HAP-1 (cell line): ENCODE data around the gene TMA16.

Source experiments
- DNase-seq, 2 experiments: peaks; one replicate each; pipeline ENCODE4 v3.0.0-alpha.2; 2016 to 2020; ENCODE audit warnings: low spot score in 2 of 2
- H3K27me3 ChIP-seq: fragments of 250-450 bp; sonication (Bioruptor Pico); 2 replicates; pipeline ENCODE4 v1.5.1; 2020; ENCODE audit warnings: low read depth, mild to moderate bottlenecking, moderate library complexity
- H3K36me3 ChIP-seq: fragments of 250-450 bp; sonication (Bioruptor Pico); replicated peaks from 2 replicates; pipeline ENCODE4 v1.5.1; 2020; ENCODE audit warnings: mild to moderate bottlenecking
- H3K4me1 ChIP-seq: fragments of 250-450 bp; sonication (Bioruptor Pico); 2 replicates; pipeline ENCODE4 v1.5.1; 2020; ENCODE audit warnings: mild to moderate bottlenecking
- H3K4me3 ChIP-seq: fragments of 250-450 bp; sonication (Bioruptor Pico); 2 replicates; pipeline ENCODE4 v1.5.1; 2020; ENCODE audit warnings: mild to moderate bottlenecking, moderate library complexity
- H3K9me3 ChIP-seq: fragments of 250-450 bp; sonication (Bioruptor Pico); 2 replicates; pipeline ENCODE4 v1.5.1; 2020; ENCODE audit warnings: mild to moderate bottlenecking, moderate library complexity
- in situ Hi-C: fragments of 300-500 bp; cut with MboI; formaldehyde crosslinking; loops from 3 replicates; pipeline ENCODE4 v1.14.3; 2020; ENCODE audit warnings: low sequenced_read_pairs, inconsistent platforms, mixed read lengths

TMA16 gene

GRCh38 chr4:163485589-163485988 lies 8.9 kb upstream of the TMA16 start:
- in situ Hi-C loops = no loop called here
- Histone ChIP-seq H3K4me3 (no peak overlapping the region), H3K4me1 (no peaks in the 10 kb centered on the region), H3K36me3 (no peaks in the 10 kb centered on the region), H3K27me3 (no peaks in the 10 kb centered on the region), H3K9me3 (no peaks in the 10 kb centered on the region)
- no peak for DNase-seq

- H3K9me3 ChIP-seq = no peaks in the 10 kb centered on the region
- in situ Hi-C loops = no loop called here
- DNase-seq = no peak
- H3K36me3 ChIP-seq = no peaks in the 10 kb centered on the region
- no peaks in the 10 kb centered on the region for H3K4me1 ChIP-seq
- no peaks in the 10 kb centered on the region for H3K27me3 ChIP-seq
- no peak overlapping the region for H3K4me3 ChIP-seq
These were observed 8.2 kb upstream of the TMA16 start for GRCh38 chr4:163486321-163486720.

GRCh38 chr4:163489929-163490328 lies 4.6 kb upstream of the TMA16 start:
- in situ Hi-C loops = no loop called here

GRCh38 chr4:163492951-163493504 lies 1.5 kb upstream of the TMA16 start:
- no peak overlapping the region for H3K4me3 ChIP-seq
- H3K36me3 ChIP-seq = no peaks in the 10 kb centered on the region; the same call in 1 of the 2 replicates
- H3K4me1 ChIP-seq = peaks cover 3% of the 10 kb centered on the region; the same call in 1 of the 2 replicates
- H3K9me3 ChIP-seq = no peaks in the 10 kb centered on the region
- DNase-seq = no peak
- no peaks in the 10 kb centered on the region for H3K27me3 ChIP-seq
- in situ Hi-C loops = no loop called here

More at GRCh38 chr4:163489929-163490328, 4.6 kb upstream of the TMA16 start:
- Histone ChIP-seq H3K4me3 (no peak overlapping the region), H3K27me3 (no peaks in the 10 kb centered on the region), H3K9me3 (no peaks in the 10 kb centered on the region), H3K36me3 (no peaks in the 10 kb centered on the region), H3K4me1 (no peaks in the 10 kb centered on the region; the same call in 1 of the 2 replicates)
- DNase-seq = no peak

GRCh38 chr4:163493643-163494359 lies 689 bp upstream of the TMA16 start:
- in situ Hi-C loops = no loop called here
- Histone ChIP-seq H3K27me3 (no peaks in the 10 kb centered on the region), H3K4me3 (peak overlapping the region; percentile 93), H3K4me1 (peaks cover 3% of the 10 kb centered on the region; the same call in 1 of the 2 replicates), H3K9me3 (no peaks in the 10 kb centered on the region), H3K36me3 (no peaks in the 10 kb centered on the region; the same call in 1 of the 2 replicates)
- peak in 1 of 2 experiments; percentile 13 for DNase-seq

GRCh38 chr4:163495900-163496299 lies 1.4 kb downstream of the TMA16 start:
- H3K4me3 ChIP-seq = peak overlapping the region; percentile 93
- in situ Hi-C loops = no loop called here

GRCh38 chr4:163500586-163500985 lies 6.1 kb downstream of the TMA16 start:
- Histone ChIP-seq H3K4me1 (peaks cover 9% of the 10 kb centered on the region), H3K9me3 (peaks cover 6% of the 10 kb centered on the region), H3K4me3 (no peak overlapping the region), H3K36me3 (peaks cover 7% of the 10 kb centered on the region), H3K27me3 (no peaks in the 10 kb centered on the region)
- in situ Hi-C loops = no loop called here
- DNase-seq = no peak

More at GRCh38 chr4:163495900-163496299, 1.4 kb downstream of the TMA16 start:
- no peak for DNase-seq
- Histone ChIP-seq H3K36me3 (no peaks in the 10 kb centered on the region; the same call in 1 of the 2 replicates), H3K9me3 (no peaks in the 10 kb centered on the region), H3K27me3 (no peaks in the 10 kb centered on the region), H3K4me1 (peaks cover 3% of the 10 kb centered on the region; the same call in 1 of the 2 replicates)

- H3K36me3 ChIP-seq = peaks cover 41% of the 10 kb centered on the region
- DNase-seq = no peak
- in situ Hi-C loops = no loop called here
- H3K4me1 ChIP-seq = peaks cover 15% of the 10 kb centered on the region
- no peak overlapping the region for H3K4me3 ChIP-seq
- H3K9me3 ChIP-seq = peaks cover 6% of the 10 kb centered on the region
- no peaks in the 10 kb centered on the region for H3K27me3 ChIP-seq
These were observed 10.9 kb downstream of the TMA16 start for GRCh38 chr4:163505374-163505773.

GRCh38 chr4:163515198-163515597 lies 20.7 kb downstream of the TMA16 start:
- Histone ChIP-seq H3K27me3 (no peaks in the 10 kb centered on the region), H3K36me3 (peaks cover 72% of the 10 kb centered on the region), H3K4me1 (no peaks in the 10 kb centered on the region), H3K4me3 (no peak overlapping the region), H3K9me3 (no peaks in the 10 kb centered on the region)
- in situ Hi-C loops = no loop called here
- DNase-seq = no peak

- Histone ChIP-seq H3K4me1 (no peaks in the 10 kb centered on the region; the same call in 1 of the 2 replicates), H3K4me3 (no peak overlapping the region), H3K27me3 (no peaks in the 10 kb centered on the region), H3K9me3 (no peaks in the 10 kb centered on the region), H3K36me3 (peaks cover 72% of the 10 kb centered on the region)
- DNase-seq = no peak
- in situ Hi-C loops = no loop called here
These were observed 29.4 kb downstream of the TMA16 start for GRCh38 chr4:163523791-163524365.

- peaks cover 82% of the 10 kb centered on the region for H3K36me3 ChIP-seq
- in situ Hi-C loops = loop anchor here (25.0 kb wide), 1 partner anchor 1039 kb away; no protein-coding TSS in a partner anchor
These were observed 31.5 kb downstream of the TMA16 start for GRCh38 chr4:163525982-163526381.

GRCh38 chr4:163527172-163527571 lies 32.7 kb downstream of the TMA16 start:
- no peak for DNase-seq
- no peaks in the 10 kb centered on the region for H3K27me3 ChIP-seq
- in situ Hi-C loops = loop anchor here (25.0 kb wide), 1 partner anchor 1040 kb away; no protein-coding TSS in a partner anchor
- H3K4me3 ChIP-seq = no peak overlapping the region
- no peaks in the 10 kb centered on the region; the same call in 1 of the 2 replicates for H3K4me1 ChIP-seq
- no peaks in the 10 kb centered on the region for H3K9me3 ChIP-seq
- peaks cover 71% of the 10 kb centered on the region for H3K36me3 ChIP-seq

More at GRCh38 chr4:163525982-163526381, 31.5 kb downstream of the TMA16 start:
- no peaks in the 10 kb centered on the region; the same call in 1 of the 2 replicates for H3K4me1 ChIP-seq
- no peaks in the 10 kb centered on the region for H3K27me3 ChIP-seq
- H3K4me3 ChIP-seq = no peak overlapping the region
- DNase-seq = no peak
- no peaks in the 10 kb centered on the region for H3K9me3 ChIP-seq

GRCh38 chr4:163528653-163529052 lies 34.2 kb downstream of the TMA16 start:
- DNase-seq = no peak
- Histone ChIP-seq H3K27me3 (no peaks in the 10 kb centered on the region), H3K4me1 (no peaks in the 10 kb centered on the region; the same call in 1 of the 2 replicates), H3K4me3 (no peak overlapping the region), H3K9me3 (no peaks in the 10 kb centered on the region), H3K36me3 (peaks cover 60% of the 10 kb centered on the region)
- in situ Hi-C loops = loop anchor here (25.0 kb wide), 1 partner anchor 1041 kb away; no protein-coding TSS in a partner anchor

GRCh38 chr4:163534056-163534455 lies 39.6 kb downstream of the TMA16 start:
- H3K4me3 ChIP-seq = no peak overlapping the region
- no peak for DNase-seq
- H3K27me3 ChIP-seq = no peaks in the 10 kb centered on the region
- in situ Hi-C loops = loop anchor here (25.0 kb wide), 1 partner anchor 1047 kb away; no protein-coding TSS in a partner anchor
- peaks cover 14% of the 10 kb centered on the region for H3K4me1 ChIP-seq
- no peaks in the 10 kb centered on the region for H3K9me3 ChIP-seq
- H3K36me3 ChIP-seq = peaks cover 21% of the 10 kb centered on the region
